Measurements from ENCODE around the gene HIF1AN.

The HIF1AN gene

DNA sequence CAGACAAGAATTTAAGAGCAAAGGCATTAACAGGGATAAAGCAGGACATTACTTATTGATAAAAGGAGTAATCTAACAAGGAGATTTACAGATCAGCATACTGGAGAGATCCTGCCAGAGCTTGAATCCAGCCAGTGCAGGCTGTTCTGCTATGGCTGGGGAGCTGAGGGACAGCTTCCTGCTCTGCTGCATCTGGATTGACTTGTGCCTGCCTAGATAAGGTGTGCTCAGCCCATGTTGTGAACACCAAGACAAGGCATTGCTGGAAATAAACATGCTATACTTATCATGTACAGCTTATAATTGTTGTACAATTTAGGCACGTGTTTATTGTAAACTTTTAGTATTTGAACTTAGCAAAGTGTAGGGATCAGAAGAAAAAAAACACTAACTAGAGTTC, 71.7 kb downstream of the HIF1AN start:
- TF ChIP-seq, protein P1, sequence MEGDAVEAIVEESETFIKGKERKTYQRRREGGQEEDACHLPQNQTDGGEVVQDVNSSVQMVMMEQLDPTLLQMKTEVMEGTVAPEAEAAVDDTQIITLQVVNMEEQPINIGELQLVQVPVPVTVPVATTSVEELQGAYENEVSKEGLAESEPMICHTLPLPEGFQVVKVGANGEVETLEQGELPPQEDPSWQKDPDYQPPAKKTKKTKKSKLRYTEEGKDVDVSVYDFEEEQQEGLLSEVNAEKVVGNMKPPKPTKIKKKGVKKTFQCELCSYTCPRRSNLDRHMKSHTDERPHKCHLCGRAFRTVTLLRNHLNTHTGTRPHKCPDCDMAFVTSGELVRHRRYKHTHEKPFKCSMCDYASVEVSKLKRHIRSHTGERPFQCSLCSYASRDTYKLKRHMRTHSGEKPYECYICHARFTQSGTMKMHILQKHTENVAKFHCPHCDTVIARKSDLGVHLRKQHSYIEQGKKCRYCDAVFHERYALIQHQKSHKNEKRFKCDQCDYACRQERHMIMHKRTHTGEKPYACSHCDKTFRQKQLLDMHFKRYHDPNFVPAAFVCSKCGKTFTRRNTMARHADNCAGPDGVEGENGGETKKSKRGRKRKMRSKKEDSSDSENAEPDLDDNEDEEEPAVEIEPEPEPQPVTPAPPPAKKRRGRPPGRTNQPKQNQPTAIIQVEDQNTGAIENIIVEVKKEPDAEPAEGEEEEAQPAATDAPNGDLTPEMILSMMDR (conservative IDR thresholded peaks at IDR 0.05; ENCODE audit: low read depth), result no peak
- POLR2A ChIA-PET (ENCODE audit: low non-redundant PET), result no interaction called here
- no peak overlapping the region for H3K27ac ChIP-seq
- CTCF ChIA-PET, result interaction anchor here (0.6 kb wide), 1 partner anchor 20 kb away, joined by 3 read pairs; no protein-coding TSS in a partner anchor
- DNase-seq (ENCODE audit: low spot score), result no peak
